ENCODE results near the gene NKAIN2.

DNA sequence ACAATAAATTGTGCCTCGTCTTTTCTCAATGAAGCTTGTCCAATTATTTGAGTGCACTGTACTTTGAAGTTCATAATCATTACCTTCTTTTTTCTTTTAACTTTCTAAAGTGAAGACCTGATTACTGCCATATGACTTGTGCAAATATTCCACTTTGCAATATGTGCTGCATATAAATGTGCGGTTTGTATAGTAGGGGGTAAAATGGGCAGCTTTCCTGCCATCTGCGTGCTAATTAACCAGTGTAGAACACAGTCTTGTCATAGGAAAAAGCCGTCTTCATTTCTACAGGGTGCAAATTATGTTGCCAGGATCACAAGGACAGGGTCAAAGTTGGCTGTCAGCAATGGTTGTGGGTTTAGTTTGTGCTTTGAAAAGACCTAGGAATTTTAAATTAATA lies 397.0 kb downstream of the NKAIN2 start:
- TF ChIP-seq, protein P1, sequence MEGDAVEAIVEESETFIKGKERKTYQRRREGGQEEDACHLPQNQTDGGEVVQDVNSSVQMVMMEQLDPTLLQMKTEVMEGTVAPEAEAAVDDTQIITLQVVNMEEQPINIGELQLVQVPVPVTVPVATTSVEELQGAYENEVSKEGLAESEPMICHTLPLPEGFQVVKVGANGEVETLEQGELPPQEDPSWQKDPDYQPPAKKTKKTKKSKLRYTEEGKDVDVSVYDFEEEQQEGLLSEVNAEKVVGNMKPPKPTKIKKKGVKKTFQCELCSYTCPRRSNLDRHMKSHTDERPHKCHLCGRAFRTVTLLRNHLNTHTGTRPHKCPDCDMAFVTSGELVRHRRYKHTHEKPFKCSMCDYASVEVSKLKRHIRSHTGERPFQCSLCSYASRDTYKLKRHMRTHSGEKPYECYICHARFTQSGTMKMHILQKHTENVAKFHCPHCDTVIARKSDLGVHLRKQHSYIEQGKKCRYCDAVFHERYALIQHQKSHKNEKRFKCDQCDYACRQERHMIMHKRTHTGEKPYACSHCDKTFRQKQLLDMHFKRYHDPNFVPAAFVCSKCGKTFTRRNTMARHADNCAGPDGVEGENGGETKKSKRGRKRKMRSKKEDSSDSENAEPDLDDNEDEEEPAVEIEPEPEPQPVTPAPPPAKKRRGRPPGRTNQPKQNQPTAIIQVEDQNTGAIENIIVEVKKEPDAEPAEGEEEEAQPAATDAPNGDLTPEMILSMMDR (conservative IDR thresholded peaks at IDR 0.05 in 1 of 2, IDR thresholded peaks at IDR 0.05 in 1 of 2; ENCODE audit: extremely low read depth in 1 of 2, insufficient read depth in 1 of 2, low read depth in 1 of 2, low read length in 2 of 2): no peak
- no peak for TF ChIP-seq EZH2 (IDR thresholded peaks at IDR 0.05; ENCODE audit: borderline replicate concordance, low read length)

Data from mammary epithelial cell (primary cell).